GM12878 (cell line): Measurements from ENCODE around the gene RARS1. TPM values are rescaled to one million over a fixed set of nuclear protein-coding genes. Genes with fewer than 3 reads are reported as not detected.

Experiments used
- ATAC-seq: fragments of 200-7000 bp; cut with Tn5 transposase; 3 replicates; pipeline ENCODE4 v1.9.1; 2020; ENCODE audit warnings: mild to moderate bottlenecking, moderate library complexity
- BruUV-seq: library from RNA; stranded (reverse); fragments of 400-500 nt; replicated peaks from 2 replicates; lab custom pipeline; 2021; lab: Mats Ljungman, UMichigan
- CTCF ChIA-PET: fragments of 300-600 bp; sonication (Branson Sonifier 250); formaldehyde crosslinking; extraction: SDS; loops from one replicate; lab custom pipeline; 2021; ENCODE audit warnings: inconsistent platforms; lab: Yijun Ruan, JAX
- POLR2A ChIA-PET: fragments of 350-600 bp; formaldehyde crosslinking; extraction: SDS; loops from one replicate; lab custom pipeline; 2021; ENCODE audit warnings: inconsistent platforms; lab: Charles Lee
- RAD21 ChIA-PET: fragments of 300-600 bp; sonication (Branson Sonifier 250); formaldehyde crosslinking; loops from one replicate; lab custom pipeline; 2023; ENCODE audit warnings: antibody characterized with exemption; ENCODE audit not compliant: unreplicated experiment; lab: Charles Lee
- SMC1A ChIA-PET: fragments of 300-600 bp; sonication (Branson Sonifier 250); formaldehyde crosslinking; loops from one replicate; lab custom pipeline; 2023; ENCODE audit not compliant: unreplicated experiment, uncharacterized antibody; lab: Charles Lee
- DNase-seq: peaks from one replicate; pipeline ENCODE4 v3.0.0-alpha.2; 2011; ENCODE audit warnings: low read depth, low spot score
- FAIRE-seq: peaks from 3 replicates; lab custom pipeline; 2011; peaks lifted over from hg19 to GRCh38; lab: Jason Lieb, UNC
- H2AFZ ChIP-seq: 2 replicates; pipeline ENCODE4 v1.6.0; 2011; ENCODE audit warnings: low read depth, low read length, control low read depth; ENCODE audit not compliant: control insufficient read depth
- H3K27ac ChIP-seq: 2 replicates; pipeline ENCODE4 v1.5.1; 2011; ENCODE audit warnings: control low read depth; ENCODE audit not compliant: control insufficient read depth, insufficient read depth
- H3K27me3 ChIP-seq, 2 experiments: replicated peaks in 1 of 2; 2 replicates each; pipeline versions ENCODE4 v1.6.0 to v1.6.1; 2011; ENCODE audit warnings: low read length in 1 of 2; ENCODE audit not compliant: control insufficient read depth in 2 of 2, insufficient read depth in 2 of 2
- H3K36me3 ChIP-seq, 2 experiments: 2 replicates each; pipeline ENCODE4 v1.5.1; 2011; ENCODE audit warnings: low read length in 1 of 2; ENCODE audit not compliant: control insufficient read depth in 2 of 2, insufficient read depth in 2 of 2
- H3K4me1 ChIP-seq: 2 replicates; pipeline ENCODE4 v1.6.1; 2011; ENCODE audit warnings: mild to moderate bottlenecking, low read length, moderate library complexity, mixed read lengths; ENCODE audit not compliant: control insufficient read depth, insufficient read depth
- H3K4me2 ChIP-seq: 2 replicates; pipeline ENCODE4 v1.6.0; 2011; ENCODE audit warnings: control low read depth; ENCODE audit not compliant: control insufficient read depth, insufficient read depth
- H3K4me3 ChIP-seq: fragments of 200-600 bp; sonication (generic); 2 replicates; pipeline ENCODE4 v1.5.1; 2016
- H3K79me2 ChIP-seq: 2 replicates; pipeline ENCODE4 v1.6.0; 2011; ENCODE audit warnings: low read length; ENCODE audit not compliant: control insufficient read depth, insufficient read depth
- H3K9ac ChIP-seq: 2 replicates; pipeline ENCODE4 v1.8.0; 2011; ENCODE audit warnings: low read length, control low read depth, mixed read lengths; ENCODE audit not compliant: control insufficient read depth, insufficient read depth
- H3K9me3 ChIP-seq: replicated peaks from 3 replicates; pipeline ENCODE4 v1.5.1; 2011; ENCODE audit warnings: mild to moderate bottlenecking, low read length; ENCODE audit not compliant: control insufficient read depth, insufficient read depth
- H4K20me1 ChIP-seq: 2 replicates; pipeline ENCODE4 v1.6.0; 2011; ENCODE audit not compliant: control insufficient read depth, insufficient read depth
- ATF7 ChIP-seq: fragments of 450-650 bp; IDR thresholded peaks from 2 replicates; pipeline ENCODE4 v1.6.1; 2016; ENCODE audit warnings: low read depth, mild to moderate bottlenecking
- SREBF1 ChIP-seq: IDR thresholded peaks from 2 replicates; pipeline ENCODE4 v1.6.1; 2012; ENCODE audit warnings: mild to moderate bottlenecking, low read length
- STAT1 ChIP-seq: fragments of 450-650 bp; conservative IDR thresholded peaks from 2 replicates; pipeline ENCODE4 v1.6.1; 2014; ENCODE audit warnings: antibody characterized with exemption, mild to moderate bottlenecking
- STAT3 ChIP-seq: IDR thresholded peaks from 2 replicates; pipeline ENCODE4 v1.6.1; 2011; ENCODE audit warnings: low read depth, low read length, improper control_type of control experiment
- ZBTB4 ChIP-seq: fragments of 450-650 bp; formaldehyde crosslinking; IDR thresholded peaks from 2 replicates; pipeline ENCODE4 v1.4.0; 2022; ENCODE audit warnings: mild to moderate bottlenecking, moderate library complexity
- ZNF592 ChIP-seq: fragments of 450-650 bp; IDR thresholded peaks from 2 replicates; pipeline ENCODE4 v1.6.1; 2017; ENCODE audit warnings: mild to moderate bottlenecking, moderate library complexity
- WGBS: methylation state at CpG from one replicate; pipeline ENCODE4 v1.1.6; 2016; ENCODE audit warnings: low lambda C conversion rate; ENCODE audit not compliant: insufficient replicate concordance, insufficient coverage; ENCODE audit errors: missing lambda C conversion rate; 5-methylcytosine and 5-hydroxymethylcytosine counted together
- in situ Hi-C: fragments of 300-500 bp; cut with MboI; formaldehyde crosslinking; loops from 9 replicates; pipeline ENCODE4 v1.14.3; 2018; ENCODE audit warnings: mixed read lengths
- intact Hi-C: fragments of 100-400 bp; cut with micrococcal nuclease; formaldehyde crosslinking; loops from one replicate; pipeline ENCODE4 v1.14.2; 2022; ENCODE audit not compliant: unreplicated experiment
- polyA plus RNA-seq, 11 experiments: library from polyadenylated mRNA; depleted of rRNA in 4 of 11; unstranded in 6 of 11; stranded (reverse) in 5 of 11; fragments of >200 nt; fragmentation: Nextera tagmentation in 4 of 11; fragmentation: Illumina TruSeq in 1 of 11; extraction: Ambion mirVana in 4 of 11; extraction: Trizol in 1 of 11; gene quantifications; 1 replicate in 1 of 11; 2 replicates in 10 of 11; pipeline versions ENCODE4 v1.2.1 to v1.2.3, GENCODE V29; 2011 to 2016; ENCODE audit warnings: inconsistent platforms in 2 of 11, missing spikeins in 2 of 11, low read depth in 1 of 11
- total RNA-seq, 4 experiments: library from RNA; depleted of rRNA in 3 of 4; stranded (reverse); fragments of >200 nt in 3 of 4; fragmentation: Illumina TruSeq in 1 of 4; extraction: Trizol in 1 of 4; gene quantifications; 2 replicates each; pipeline versions ENCODE4 v1.2.1 to v1.2.3, GENCODE V29; 2013 to 2021

The RARS1 gene
- total and polyA plus RNA-seq, 10 of the 15 experiments (the other 5 are each of a cell fraction or from before 2014, with no cell fraction given), result 80.5 to 127 (median 105) TPM

- TF ChIP-seq ZNF592, result no peak
- no peak for TF ChIP-seq STAT1
Measured at GRCh38 chr5:168443533-168443932, 42.7 kb upstream of the RARS1 start (continued).

- H2AFZ ChIP-seq, result no peak overlapping the region
- no peaks in the 10 kb centered on the region for H3K4me1 ChIP-seq
- ChIA-PET POLR2A (no interaction called here), RAD21 (no interaction called here), CTCF (no interaction called here), SMC1A (no interaction called here)
- no peak for ATAC-seq
- 81% methylated on average over 4 of the region's 4 CpGs for WGBS
- BruUV-seq, result no TSS peak
- in situ Hi-C loops, result no loop called here
- no peak overlapping the region for H3K4me3 ChIP-seq
- no peak for FAIRE-seq
- no peaks in the 10 kb centered on the region for H3K79me2 ChIP-seq
- H3K4me2 ChIP-seq, result no peak overlapping the region
- H3K27me3 ChIP-seq, result no peaks in the 10 kb centered on the region
- TF ChIP-seq STAT3 (no peak), SREBF1 (no peak), ATF7 (no peak), ZBTB4 (CRISPR knock-in tag) (no peak)
- H3K9me3 ChIP-seq, result no peaks in the 10 kb centered on the region
- no peak overlapping the region for H3K27ac ChIP-seq
- H3K36me3 ChIP-seq, result no peaks in the 10 kb centered on the region; a peak in 1 of 4 replicates
- DNase-seq, result no peak
- no peak overlapping the region for H3K9ac ChIP-seq
- intact Hi-C loops, result no loop called here
- H4K20me1 ChIP-seq, result no peaks in the 10 kb centered on the region
Measured at GRCh38 chr5:168443950-168444700, 42.1 kb upstream of the RARS1 start.
